Measurements from ENCODE around the gene TMEM184B.

- TF ChIP-seq POLR2A (IDR thresholded peaks at IDR 0.05) (no peak), CTCF (IDR thresholded peaks at IDR 0.05) (no peak), POLR2AphosphoS5 (IDR thresholded peaks at IDR 0.05) (no peak)
These were observed 26.7 kb downstream of the TMEM184B start for GRCh38 chr22:38246046-38246658.
